GM12874 (cell line): ENCODE results near the gene MMP7.
A peak's percentile ranks its signal among the peaks of the same experiment; 100 is the strongest.

ENCODE experiments used
- TF ChIP-seq, protein P1 (sequence below): IDR thresholded peaks from 2 replicates; pipeline ENCODE4 v1.5.1; 2011; ENCODE audit warnings: low read depth, mild to moderate bottlenecking, control low read depth, low read length, moderate library complexity; ENCODE audit not compliant: insufficient read depth

MMP7 gene

DNA sequence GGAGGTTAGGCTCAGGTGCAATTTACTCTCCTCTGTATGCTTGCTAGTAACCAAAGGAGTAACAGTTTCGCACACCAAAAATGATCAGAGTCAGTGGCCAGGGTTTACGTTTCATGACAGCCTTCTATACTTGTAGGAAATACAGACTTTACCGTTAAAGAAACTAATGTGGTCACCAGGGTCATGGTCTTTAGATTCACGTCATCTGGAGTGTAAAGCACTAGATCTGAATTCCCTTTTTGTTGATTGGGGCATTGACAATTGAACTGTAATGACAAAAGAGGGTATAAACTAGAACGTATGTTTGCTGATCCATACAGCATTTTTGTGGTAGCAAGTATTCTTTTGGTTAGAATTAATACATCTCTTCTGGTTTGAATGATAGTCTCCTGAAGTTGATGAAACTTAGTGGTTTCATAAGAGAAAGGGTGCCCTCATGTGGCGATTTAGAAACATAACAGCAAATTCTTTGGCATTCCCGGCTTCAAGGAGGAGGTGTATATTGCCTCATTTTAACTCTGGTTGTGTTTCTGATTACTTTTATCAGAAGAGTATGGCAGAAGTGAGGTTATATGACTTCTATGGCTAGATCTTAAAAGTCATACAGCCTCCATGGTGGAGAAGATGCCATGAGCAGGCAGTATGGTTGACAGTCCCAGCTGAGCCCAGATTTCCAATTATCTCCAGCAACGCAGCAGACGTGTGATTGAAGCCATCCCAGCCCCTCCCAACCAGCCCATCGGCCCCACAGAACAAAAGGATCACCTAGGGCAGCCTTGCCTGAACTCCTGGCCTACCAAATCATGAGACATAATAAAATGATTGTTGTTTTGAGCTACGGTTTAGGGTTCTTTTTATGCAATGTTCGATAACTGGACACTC lies 35.1 kb downstream of the MMP7 start:
- TF ChIP-seq, protein P1, sequence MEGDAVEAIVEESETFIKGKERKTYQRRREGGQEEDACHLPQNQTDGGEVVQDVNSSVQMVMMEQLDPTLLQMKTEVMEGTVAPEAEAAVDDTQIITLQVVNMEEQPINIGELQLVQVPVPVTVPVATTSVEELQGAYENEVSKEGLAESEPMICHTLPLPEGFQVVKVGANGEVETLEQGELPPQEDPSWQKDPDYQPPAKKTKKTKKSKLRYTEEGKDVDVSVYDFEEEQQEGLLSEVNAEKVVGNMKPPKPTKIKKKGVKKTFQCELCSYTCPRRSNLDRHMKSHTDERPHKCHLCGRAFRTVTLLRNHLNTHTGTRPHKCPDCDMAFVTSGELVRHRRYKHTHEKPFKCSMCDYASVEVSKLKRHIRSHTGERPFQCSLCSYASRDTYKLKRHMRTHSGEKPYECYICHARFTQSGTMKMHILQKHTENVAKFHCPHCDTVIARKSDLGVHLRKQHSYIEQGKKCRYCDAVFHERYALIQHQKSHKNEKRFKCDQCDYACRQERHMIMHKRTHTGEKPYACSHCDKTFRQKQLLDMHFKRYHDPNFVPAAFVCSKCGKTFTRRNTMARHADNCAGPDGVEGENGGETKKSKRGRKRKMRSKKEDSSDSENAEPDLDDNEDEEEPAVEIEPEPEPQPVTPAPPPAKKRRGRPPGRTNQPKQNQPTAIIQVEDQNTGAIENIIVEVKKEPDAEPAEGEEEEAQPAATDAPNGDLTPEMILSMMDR: peak; percentile 44; the same call in 1 of the 2 replicates

DNA sequence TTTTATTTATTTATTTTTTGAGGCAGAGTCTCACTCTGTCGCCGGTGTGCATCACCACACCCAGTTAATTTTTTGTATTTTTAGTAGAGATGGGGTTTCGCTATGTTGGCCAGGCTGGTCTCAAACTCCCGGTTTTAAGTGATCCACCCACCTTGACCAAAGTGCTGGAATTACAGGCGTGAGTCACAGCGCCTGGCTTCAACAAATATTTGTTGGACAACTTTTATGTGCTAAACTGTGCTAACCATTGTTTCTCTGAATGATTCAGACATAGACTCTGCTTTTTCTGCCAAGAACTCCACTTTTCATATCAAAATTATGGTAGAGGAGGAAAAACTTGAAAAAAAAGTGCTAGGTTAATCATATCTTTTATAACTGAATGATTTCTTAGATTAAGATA lies 36.3 kb downstream of the MMP7 start:
- TF ChIP-seq, protein P1: no peak

DNA sequence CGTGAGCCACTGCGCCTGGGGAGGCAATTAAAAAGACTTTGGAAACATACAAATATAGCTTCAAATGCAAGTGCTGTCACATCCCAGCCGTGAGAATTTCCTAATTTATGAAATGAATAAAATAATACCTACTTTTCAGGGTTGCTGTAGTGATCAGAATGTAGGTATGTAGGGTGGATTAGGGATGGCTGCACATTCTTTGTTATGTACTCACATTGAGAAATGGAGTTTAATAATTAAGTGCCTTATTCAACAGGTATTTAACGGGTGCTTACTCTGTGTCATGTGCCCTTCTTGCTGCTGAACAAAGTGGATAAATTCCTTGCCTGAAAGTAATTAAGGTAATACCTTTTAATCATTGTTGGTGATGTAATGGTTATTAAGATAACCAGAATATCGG lies 37.0 kb downstream of the MMP7 start:
- TF ChIP-seq, protein P1: no peak

DNA sequence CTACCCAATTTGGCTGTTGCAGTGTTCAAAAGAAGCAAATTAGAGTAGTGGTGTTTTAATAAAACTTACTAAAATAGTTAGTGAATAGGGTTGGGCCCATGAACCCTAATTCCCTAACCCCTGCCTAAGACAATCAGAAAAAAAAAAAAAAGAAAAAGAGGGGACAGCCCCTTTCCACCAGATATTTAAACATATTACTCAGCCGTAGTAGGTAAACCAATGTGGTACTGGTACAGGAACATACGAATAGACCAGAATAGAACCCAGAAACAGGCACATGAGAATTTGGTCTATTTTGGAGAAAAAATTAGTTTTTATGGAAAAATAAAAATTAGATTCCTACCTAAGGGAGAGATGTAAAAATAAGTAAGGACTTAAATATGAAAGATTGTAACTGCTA lies 38.6 kb downstream of the MMP7 start:
- TF ChIP-seq, protein P1: no peak

DNA sequence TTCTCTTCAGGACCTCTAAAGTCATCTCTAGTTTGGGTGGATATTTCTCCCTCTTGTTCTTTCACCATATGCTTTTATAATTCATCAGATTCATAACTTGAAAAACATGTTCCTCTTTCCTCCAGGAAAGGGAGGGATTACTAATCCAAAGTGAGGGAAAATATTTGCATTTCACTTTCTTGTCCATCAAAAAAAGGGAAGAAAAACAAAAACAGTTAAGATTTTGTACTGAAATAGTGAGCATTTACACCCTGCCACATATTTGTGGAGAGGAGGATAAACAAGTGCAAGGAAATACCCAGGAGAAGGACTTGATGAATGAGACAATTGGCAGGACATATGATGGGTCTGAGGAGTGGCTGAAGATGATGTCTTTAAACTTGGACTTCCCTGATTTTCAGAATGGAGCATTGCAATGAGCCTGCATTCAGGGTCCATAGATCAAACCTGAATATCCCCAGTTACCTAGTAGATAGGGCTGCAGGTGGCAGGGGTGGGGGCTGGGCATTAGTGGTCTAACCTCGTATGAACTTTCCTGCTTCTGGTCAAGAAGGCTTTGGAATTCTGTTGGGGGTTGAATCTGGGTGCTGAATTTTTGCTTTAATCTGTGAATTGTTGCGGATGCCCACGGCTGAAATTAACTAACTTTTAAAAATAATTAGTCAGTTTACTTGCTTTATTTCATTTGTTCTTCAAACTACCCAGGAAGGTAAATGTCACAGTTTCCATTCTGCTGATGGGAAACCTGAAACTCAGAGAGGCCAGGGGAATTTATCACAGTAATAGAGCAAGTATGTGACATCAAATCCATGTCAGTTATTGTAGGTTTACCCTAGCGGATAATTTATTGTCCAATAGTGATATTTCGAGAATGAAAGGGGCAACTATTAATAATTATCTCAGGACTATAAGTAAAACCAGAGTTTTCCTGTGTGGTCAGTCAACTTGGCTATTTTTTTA lies 41.1 kb downstream of the MMP7 start:
- TF ChIP-seq, protein P1: no peak

DNA sequence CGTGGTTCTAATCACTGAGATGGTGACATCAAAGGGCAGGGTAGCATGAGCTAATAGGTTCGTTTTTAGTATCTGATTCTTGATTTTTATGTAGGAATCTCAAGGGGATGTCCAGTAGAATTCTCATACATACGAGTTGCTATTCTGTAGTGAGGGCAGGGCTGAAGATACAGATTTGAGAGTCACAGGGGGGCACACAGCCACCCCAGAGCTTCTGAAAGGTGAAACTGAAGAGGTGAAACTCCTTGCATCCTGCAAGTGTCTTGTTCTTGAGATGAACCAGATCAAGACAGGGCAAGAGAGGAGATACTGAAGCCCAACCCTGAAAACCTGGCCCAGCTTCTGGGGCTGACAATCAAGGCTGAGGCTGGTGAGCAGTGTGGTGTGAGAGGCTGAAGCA lies 42.3 kb downstream of the MMP7 start:
- TF ChIP-seq, protein P1: no peak

DNA sequence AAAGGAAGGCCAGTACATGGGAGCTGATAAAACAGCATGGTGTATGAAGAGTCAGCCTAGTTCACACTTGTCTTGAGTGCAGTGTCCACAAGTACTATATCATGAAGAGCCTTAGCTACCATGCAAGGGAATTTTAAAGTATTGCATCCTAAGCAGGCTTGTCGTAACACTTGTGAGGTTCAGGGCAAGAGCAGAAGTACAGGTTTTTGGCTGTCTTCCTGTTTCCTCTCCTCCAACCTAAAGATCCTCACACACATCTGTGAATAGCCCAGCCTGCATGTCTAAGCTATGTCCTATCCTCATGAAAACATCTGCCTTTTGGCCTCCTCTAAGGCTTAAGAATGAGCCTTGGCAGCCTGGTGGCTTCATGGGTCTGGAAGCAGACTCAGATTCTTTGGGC lies 43.3 kb downstream of the MMP7 start:
- TF ChIP-seq, protein P1: no peak
